RWPE2 (cell line): ENCODE measurements around the gene GPBAR1.

Source experiments
- ATAC-seq: fragments of 200-7000 bp; cut with Tn5 transposase; 3 replicates; pipeline ENCODE4 v1.9.1; 2021; ENCODE audit warnings: low read depth
- DNase-seq: peaks from one replicate; pipeline ENCODE4 v3.0.0-alpha.2; 2020; ENCODE audit warnings: low spot score
- H3K27ac ChIP-seq: fragments of 450-650 bp; 2 replicates; pipeline ENCODE4 v1.5.1; 2017; ENCODE audit warnings: mild to moderate bottlenecking; ENCODE audit not compliant: poor library complexity, severe bottlenecking
- H3K27me3 ChIP-seq: fragments of 250-450 bp; sonication (Bioruptor Pico); 2 replicates; pipeline ENCODE4 v1.5.1; 2021; ENCODE audit warnings: mild to moderate bottlenecking, moderate library complexity; ENCODE audit not compliant: insufficient read depth, poor library complexity, severe bottlenecking
- H3K36me3 ChIP-seq: fragments of 250-450 bp; sonication (Bioruptor Pico); 2 replicates; pipeline ENCODE4 v1.5.1; 2020; ENCODE audit warnings: low read depth, mild to moderate bottlenecking, moderate library complexity
- H3K4me1 ChIP-seq: fragments of 250-450 bp; sonication (Bioruptor Pico); 2 replicates; pipeline ENCODE4 v1.5.1; 2021; ENCODE audit warnings: mild to moderate bottlenecking, moderate library complexity; ENCODE audit not compliant: insufficient read depth, poor library complexity, severe bottlenecking
- H3K4me3 ChIP-seq: fragments of 250-450 bp; sonication (Bioruptor Pico); 2 replicates; pipeline ENCODE4 v1.5.1; 2021; ENCODE audit warnings: mild to moderate bottlenecking, moderate library complexity; ENCODE audit not compliant: severe bottlenecking
- H3K9me3 ChIP-seq: fragments of 250-450 bp; sonication (Bioruptor Pico); 2 replicates; pipeline ENCODE4 v1.5.1; 2021; ENCODE audit warnings: mild to moderate bottlenecking, moderate library complexity; ENCODE audit not compliant: severe bottlenecking
- CTCF ChIP-seq: fragments of 450-650 bp; IDR thresholded peaks from one replicate; pipeline ENCODE4 v1.5.1; 2017; ENCODE audit warnings: mild to moderate bottlenecking, moderate library complexity; ENCODE audit not compliant: poor library complexity, severe bottlenecking

GPBAR1 gene

GRCh38 chr2:218269900-218270720, 9.3 kb downstream of the GPBAR1 start, which contains the start of the genes AAMP and PNKD:
Gene AAMP, minus strand, starts transcription at chr2:218270137. Its CDS starts 51 bp downstream, at chr2:218270086.
Gene PNKD, plus strand, starts transcription at chr2:218270519. Its CDS starts 17 bp downstream, at chr2:218270536.
- peak; percentile 99 for DNase-seq
- Histone ChIP-seq H3K27me3 (no peaks in the 10 kb centered on the region), H3K36me3 (peaks cover 50% of the 10 kb centered on the region), H3K4me1 (peaks cover 18% of the 10 kb centered on the region), H3K27ac (peak within 1 kb of the TSS; percentile 62), H3K9me3 (no peaks in the 10 kb centered on the region), H3K4me3 (peak within 1 kb of the TSS; percentile 60)
- ATAC-seq, result peak; percentile 81
- TF ChIP-seq CTCF, result no peak

- peak overlapping the region; percentile 62 for H3K27ac ChIP-seq
- TF ChIP-seq CTCF, result no peak
- peaks cover 18% of the 10 kb centered on the region for H3K4me1 ChIP-seq
- no peaks in the 10 kb centered on the region for H3K27me3 ChIP-seq
- H3K9me3 ChIP-seq, result no peaks in the 10 kb centered on the region
- DNase-seq (no peak), ATAC-seq (no peak)
- H3K4me3 ChIP-seq, result peak overlapping the region; percentile 60
- H3K36me3 ChIP-seq, result peaks cover 58% of the 10 kb centered on the region
These were observed 10.1 kb downstream of the GPBAR1 start for GRCh38 chr2:218270721-218271486.

- H3K27ac ChIP-seq, result peak overlapping the region; percentile 62
- peaks cover 18% of the 10 kb centered on the region for H3K4me1 ChIP-seq
- peak overlapping the region; percentile 60 for H3K4me3 ChIP-seq
- DNase-seq (no peak), ATAC-seq (no peak)
- no peaks in the 10 kb centered on the region for H3K9me3 ChIP-seq
- no peak for TF ChIP-seq CTCF
- peaks cover 64% of the 10 kb centered on the region for H3K36me3 ChIP-seq
- H3K27me3 ChIP-seq, result no peaks in the 10 kb centered on the region
These were observed 10.6 kb downstream of the GPBAR1 start for GRCh38 chr2:218271487-218271797.

GRCh38 chr2:218271865-218272530, 11.2 kb downstream of the GPBAR1 start:
- peak overlapping the region; percentile 60 for H3K4me3 ChIP-seq
- no peak for DNase-seq

More at GRCh38 chr2:218271865-218272530, 11.2 kb downstream of the GPBAR1 start:
- Histone ChIP-seq H3K27me3 (no peaks in the 10 kb centered on the region), H3K36me3 (peaks cover 68% of the 10 kb centered on the region), H3K27ac (peak overlapping the region; percentile 62), H3K4me1 (peaks cover 18% of the 10 kb centered on the region), H3K9me3 (no peaks in the 10 kb centered on the region)
- no peak for TF ChIP-seq CTCF
- no peak for ATAC-seq
